IMR-90 (cell line): ENCODE data around the gene ZNF213. TPM values are rescaled to one million over a fixed set of nuclear protein-coding genes. Genes with fewer than 3 reads are reported as not detected.
"Not testable (repeated sequence)": the region's sequence is repeated elsewhere in the genome, so short reads cannot be mapped to it uniquely, and the experiment has no call there.

ENCODE experiments used
- ATAC-seq: fragments of 200-7000 bp; cut with Tn5 transposase; 2 replicates; pipeline ENCODE4 v1.9.1; 2020; ENCODE audit warnings: low read depth, mild to moderate bottlenecking, moderate library complexity
- BruUV-seq: library from RNA; stranded (reverse); fragments of 400-500 nt; replicated peaks from 2 replicates; lab custom pipeline; 2021; lab: Mats Ljungman, UMichigan
- CTCF ChIA-PET: fragments of 300-600 bp; formaldehyde crosslinking; extraction: SDS; loops from one replicate; lab custom pipeline; 2021; ENCODE audit warnings: antibody characterized with exemption; lab: Yijun Ruan, JAX
- POLR2A ChIA-PET: fragments of 300-600 bp; sonication (Branson Sonifier 250); formaldehyde crosslinking; loops from one replicate; lab custom pipeline; 2022; ENCODE audit warnings: antibody characterized with exemption; ENCODE audit not compliant: unreplicated experiment; lab: Charles Lee
- DNase-seq: peaks from one replicate; pipeline ENCODE4 v3.0.0; 2013
- H2AFZ ChIP-seq: replicated peaks from 2 replicates; pipeline ENCODE3; 2013; ENCODE audit warnings: low read length, mild to moderate bottlenecking; ENCODE audit not compliant: poor library complexity
- H2AK5ac ChIP-seq: 2 replicates; pipeline ENCODE4 v1.6.1; 2013; ENCODE audit warnings: low read depth, low read length, inconsistent platforms
- H2AK9ac ChIP-seq: replicated peaks from 2 replicates; pipeline ENCODE3; 2013; ENCODE audit warnings: mild to moderate bottlenecking, low read depth, low read length, moderate library complexity; ENCODE audit not compliant: poor library complexity
- H2BK120ac ChIP-seq: 2 replicates; pipeline ENCODE4 v1.6.1; 2013; ENCODE audit warnings: low read depth, low read length, inconsistent platforms
- H2BK15ac ChIP-seq: 3 replicates; pipeline ENCODE4 v1.6.1; 2013; ENCODE audit warnings: low read depth, low read length, inconsistent platforms
- H2BK20ac ChIP-seq: 2 replicates; pipeline ENCODE4 v1.6.1; 2013; ENCODE audit warnings: low read depth, mild to moderate bottlenecking, inconsistent platforms, low read length, moderate library complexity
- H2BK5ac ChIP-seq: 2 replicates; pipeline ENCODE4 v1.6.1; 2013; ENCODE audit warnings: mild to moderate bottlenecking, low read depth, low read length, inconsistent platforms; ENCODE audit not compliant: poor library complexity, severe bottlenecking
- H3K14ac ChIP-seq: replicated peaks from 2 replicates; pipeline ENCODE4 v1.6.1; 2013; ENCODE audit warnings: low read depth, low read length, inconsistent platforms
- H3K18ac ChIP-seq: 2 replicates; pipeline ENCODE4 v1.6.1; 2013; ENCODE audit warnings: low read depth, low read length, control low read depth
- H3K23ac ChIP-seq: 2 replicates; pipeline ENCODE4 v1.6.1; 2013; ENCODE audit warnings: low read depth, low read length, inconsistent platforms
- H3K27ac ChIP-seq: 2 replicates; pipeline ENCODE4 v1.5.1; 2013; ENCODE audit warnings: mild to moderate bottlenecking, control low read depth, low read length; ENCODE audit not compliant: insufficient read depth
- H3K27me3 ChIP-seq: 2 replicates; pipeline ENCODE4 v1.6.1; 2013; ENCODE audit warnings: low read length; ENCODE audit not compliant: control insufficient read depth, insufficient read depth
- H3K36me3 ChIP-seq: 2 replicates; pipeline ENCODE4 v1.6.1; 2013; ENCODE audit warnings: low read length, mixed read lengths; ENCODE audit not compliant: control insufficient read depth, insufficient read depth
- H3K4ac ChIP-seq: 2 replicates; pipeline ENCODE4 v1.6.1; 2013; ENCODE audit warnings: low read depth, low read length, inconsistent platforms
- H3K4me1 ChIP-seq: 2 replicates; pipeline ENCODE4 v1.6.1; 2013; ENCODE audit warnings: low read length, mixed read lengths; ENCODE audit not compliant: control insufficient read depth, insufficient read depth
- H3K4me2 ChIP-seq: 2 replicates; pipeline ENCODE4 v1.6.1; 2013; ENCODE audit warnings: low read depth, mild to moderate bottlenecking, control low read depth, low read length, moderate library complexity
- H3K4me3 ChIP-seq: 2 replicates; pipeline ENCODE4 v1.5.1; 2013; ENCODE audit warnings: low read depth, mild to moderate bottlenecking, control low read depth, low read length, moderate library complexity; ENCODE audit not compliant: insufficient read depth
- H3K56ac ChIP-seq: 2 replicates; pipeline ENCODE4 v1.6.1; 2013; ENCODE audit warnings: low read length, inconsistent platforms; ENCODE audit not compliant: insufficient read depth; ENCODE audit errors: extremely low read depth
- H3K79me1 ChIP-seq, 2 experiments: 2 replicates each; pipeline ENCODE4 v1.6.1; 2013; ENCODE audit warnings: low read length in 2 of 2, inconsistent platforms in 1 of 2, low read depth in 1 of 2
- H3K9ac ChIP-seq: 2 replicates; pipeline ENCODE4 v1.6.1; 2013; ENCODE audit warnings: low read depth, low read length, control low read depth
- H3K9me1 ChIP-seq: 2 replicates; pipeline ENCODE4 v1.6.1; 2013; ENCODE audit warnings: low read length, inconsistent platforms; ENCODE audit not compliant: insufficient read depth
- H3K9me3 ChIP-seq: 2 replicates; pipeline ENCODE4 v1.6.1; 2013; ENCODE audit warnings: low read length; ENCODE audit not compliant: control insufficient read depth, insufficient read depth
- H4K20me1 ChIP-seq: 2 replicates; pipeline ENCODE4 v1.6.1; 2013; ENCODE audit warnings: low read length, inconsistent platforms; ENCODE audit not compliant: insufficient read depth
- H4K5ac ChIP-seq: 2 replicates; pipeline ENCODE4 v1.6.1; 2013; ENCODE audit warnings: mild to moderate bottlenecking, low read depth, low read length, control low read depth
- H4K8ac ChIP-seq, 2 experiments: 2 replicates each; pipeline ENCODE4 v1.6.1; 2013; ENCODE audit warnings: low read depth in 2 of 2, low read length in 2 of 2, control low read depth in 1 of 2, inconsistent platforms in 1 of 2
- H4K91ac ChIP-seq: 2 replicates; pipeline ENCODE4 v1.6.1; 2013; ENCODE audit warnings: low read depth, low read length, inconsistent platforms; ENCODE audit not compliant: insufficient read depth
- WGBS, 2 experiments: methylation state at CpG; one replicate each; pipeline versions ENCODE4 v1.1.5 to v1.1.7; 2013; ENCODE audit warnings: missing lambda C conversion rate in 2 of 2; ENCODE audit not compliant: insufficient read length in 1 of 2; ENCODE audit errors: extremely low coverage in 2 of 2; 5-methylcytosine and 5-hydroxymethylcytosine counted together
- dilution Hi-C: fragments of 300-500 bp; cut with HindIII; formaldehyde crosslinking; loops from one replicate; pipeline ENCODE4 v1.14.3; 2018; ENCODE audit warnings: low sequenced_read_pairs; ENCODE audit not compliant: unreplicated experiment
- in situ Hi-C: fragments of 300-500 bp; cut with MboI; formaldehyde crosslinking; loops from 3 replicates; pipeline ENCODE4 v1.14.3; 2019; ENCODE audit warnings: low sequenced_read_pairs, inconsistent platforms, mixed read lengths
- intact Hi-C: fragments of 100-400 bp; cut with micrococcal nuclease; formaldehyde crosslinking; loops from 2 replicates; pipeline ENCODE4 v1.10.0; 2022
- polyA plus RNA-seq, 3 experiments: library from polyadenylated mRNA; depleted of rRNA; stranded (reverse); fragments of >200 nt; gene quantifications; 2 replicates each; pipeline ENCODE4 v1.2.3, GENCODE V29; 2012; ENCODE audit warnings: low replicate concordance in 1 of 3
- total RNA-seq: library from RNA; depleted of rRNA; stranded (reverse); fragments of >200 nt; gene quantifications from 2 replicates; pipeline ENCODE4 v1.2.3, GENCODE V29; 2012

The ZNF213 gene
- total and polyA plus RNA-seq, 2 of the 4 experiments (the other 2 are of a cell fraction), result 0.72 to 4.0 TPM

- CTCF ChIA-PET, result interaction anchor here (2.2 kb wide), 1 partner anchor 39 kb away, joined by 7 read pairs; no protein-coding TSS in a partner anchor
- BruUV-seq, H4K91ac ChIP-seq, H4K5ac ChIP-seq, H2BK15ac ChIP-seq, H3K36me3 ChIP-seq, H3K14ac ChIP-seq, H3K4me3 ChIP-seq, H2BK120ac ChIP-seq, intact Hi-C loops, H3K4me1 ChIP-seq, H3K9ac ChIP-seq, H3K9me1 ChIP-seq, DNase-seq, POLR2A ChIA-PET, H3K56ac ChIP-seq, H3K23ac ChIP-seq, H3K18ac ChIP-seq, H2AFZ ChIP-seq, H4K20me1 ChIP-seq, H3K79me1 ChIP-seq, H3K4me2 ChIP-seq, H2BK5ac ChIP-seq, in situ Hi-C loops, dilution Hi-C loops, H2BK20ac ChIP-seq, H2AK9ac ChIP-seq, H4K8ac ChIP-seq, H2AK5ac ChIP-seq, H3K27ac ChIP-seq, H3K9me3 ChIP-seq, ATAC-seq, H3K4ac ChIP-seq: not testable (repeated sequence)
- peaks cover 36% of the 10 kb centered on the region for H3K27me3 ChIP-seq
- no CpG with 5 or more reads among the region's 7 CpGs for WGBS, 2 experiments
Measured at GRCh38 chr16:3168729-3169128, 33.9 kb downstream of the ZNF213 start.
